ENCODE results near the gene LRP1B. TPM values are rescaled to one million over a fixed set of nuclear protein-coding genes. Genes with fewer than 3 reads are reported as not detected.

LRP1B gene
- total RNA-seq, 1 donor from 2014 or later = 0.54 TPM

GRCh38 chr2:140916410-140916809 lies 1214.4 kb downstream of the LRP1B start:
- TF ChIP-seq CTCF (conservative IDR thresholded peaks at IDR 0.05) = no peak
- Mint-ChIP-seq H3K27me3 (ENCODE audit: low read depth) (no peaks in the 10 kb centered on the region), H3K36me3 (ENCODE audit: low read depth) (no peaks in the 10 kb centered on the region)

GRCh38 chr2:140910683-140911082 lies 1220.1 kb downstream of the LRP1B start:
- H3K27ac Mint-ChIP-seq (ENCODE audit: unreplicated experiment) = no peak overlapping the region
- no peaks in the 10 kb centered on the region for H3K36me3 Mint-ChIP-seq (ENCODE audit: low read depth)
- no peaks in the 10 kb centered on the region for H3K4me1 Mint-ChIP-seq
- peaks cover 3% of the 10 kb centered on the region for H3K9me3 Mint-ChIP-seq
- DNase-seq (ENCODE audit: low read depth, low spot score) = no peak
- no peaks in the 10 kb centered on the region for H3K27me3 Mint-ChIP-seq (ENCODE audit: low read depth)
- TF ChIP-seq CTCF (conservative IDR thresholded peaks at IDR 0.05) = no peak
- H3K4me3 Mint-ChIP-seq = no peak overlapping the region

More at GRCh38 chr2:140916410-140916809, 1214.4 kb downstream of the LRP1B start:
- no peak for DNase-seq (ENCODE audit: low read depth, low spot score)
- no peak overlapping the region for H3K4me3 Mint-ChIP-seq
- no peaks in the 10 kb centered on the region for H3K9me3 Mint-ChIP-seq
- no peak overlapping the region for H3K27ac Mint-ChIP-seq (ENCODE audit: unreplicated experiment)
- H3K4me1 Mint-ChIP-seq = peaks cover 7% of the 10 kb centered on the region

- H3K4me3 Mint-ChIP-seq = no peak overlapping the region
- DNase-seq (ENCODE audit: low read depth, low spot score) = no peak
- TF ChIP-seq CTCF (conservative IDR thresholded peaks at IDR 0.05) = no peak
Observed at GRCh38 chr2:140905083-140905781, 1225.6 kb downstream of the LRP1B start.

GRCh38 chr2:140895378-140895777 lies 1235.4 kb downstream of the LRP1B start:
- Mint-ChIP-seq H3K4me3 (no peak overlapping the region), H3K36me3 (ENCODE audit: low read depth) (no peaks in the 10 kb centered on the region), H3K27me3 (ENCODE audit: low read depth) (no peaks in the 10 kb centered on the region), H3K9me3 (peaks cover 5% of the 10 kb centered on the region), H3K4me1 (peaks cover 4% of the 10 kb centered on the region), H3K27ac (ENCODE audit: unreplicated experiment) (no peak overlapping the region)
- TF ChIP-seq CTCF (conservative IDR thresholded peaks at IDR 0.05) = no peak
- no peak for DNase-seq (ENCODE audit: low read depth, low spot score)

More at GRCh38 chr2:140905083-140905781, 1225.6 kb downstream of the LRP1B start:
- Mint-ChIP-seq H3K4me1 (no peaks in the 10 kb centered on the region), H3K36me3 (ENCODE audit: low read depth) (no peaks in the 10 kb centered on the region), H3K9me3 (peaks cover 5% of the 10 kb centered on the region), H3K27ac (ENCODE audit: unreplicated experiment) (no peak overlapping the region), H3K27me3 (ENCODE audit: low read depth) (no peaks in the 10 kb centered on the region)

GRCh38 chr2:140893685-140894084 lies 1237.1 kb downstream of the LRP1B start:
- H3K27me3 Mint-ChIP-seq (ENCODE audit: low read depth) = no peaks in the 10 kb centered on the region

More at GRCh38 chr2:140893685-140894084, 1237.1 kb downstream of the LRP1B start:
- no peak for DNase-seq (ENCODE audit: low read depth, low spot score)
- Mint-ChIP-seq H3K36me3 (ENCODE audit: low read depth) (no peaks in the 10 kb centered on the region), H3K4me3 (no peak overlapping the region), H3K9me3 (peaks cover 5% of the 10 kb centered on the region), H3K4me1 (peaks cover 4% of the 10 kb centered on the region), H3K27ac (ENCODE audit: unreplicated experiment) (no peak overlapping the region)
- no peak for TF ChIP-seq CTCF (conservative IDR thresholded peaks at IDR 0.05)

All from neural crest cell (in vitro differentiated cells).